Mucosa of descending colon (tissue), 3 donors: Measurements from ENCODE around the gene LTO1. TPM values are rescaled to one million over a fixed set of nuclear protein-coding genes. Genes with fewer than 3 reads are reported as not detected.

Experiments used
- ATAC-seq: fragments of 200-7000 bp; cut with Tn5 transposase; one replicate; pipeline ENCODE4 v1.9.1; 2020; ENCODE audit warnings: mild to moderate bottlenecking, moderate library complexity
- DNase-seq, 3 donors: peaks; one replicate each; pipeline ENCODE4 v3.0.0-alpha.2; 2020
- H3K36me3 ChIP-seq: fragments of 200-600 bp; one replicate; pipeline ENCODE4 v1.8.0; 2021; ENCODE audit warnings: low read depth, mild to moderate bottlenecking
- H3K4me1 ChIP-seq: fragments of 200-600 bp; one replicate; pipeline ENCODE4 v1.8.0; 2021; ENCODE audit warnings: low read depth, mild to moderate bottlenecking
- H3K4me3 ChIP-seq: fragments of 200-600 bp; one replicate; pipeline ENCODE4 v1.8.0; 2021; ENCODE audit warnings: mild to moderate bottlenecking
- H3K9me3 ChIP-seq: fragments of 200-600 bp; one replicate; pipeline ENCODE4 v1.8.0; 2021; ENCODE audit warnings: mild to moderate bottlenecking
- CTCF ChIP-seq: fragments of 200-600 bp; IDR thresholded peaks from one replicate; pipeline ENCODE4 v1.8.0; 2022; ENCODE audit warnings: antibody characterized with exemption, mild to moderate bottlenecking
- intact Hi-C, 2 donors: fragments of 100-400 bp; cut with DNase I in 1 of 2; cut with micrococcal nuclease in 1 of 2; formaldehyde crosslinking; loops; one replicate each; pipeline versions ENCODE4 v1.11.0 to v1.11.1; 2022; cut with DNase I, micrococcal nuclease
- total RNA-seq, 3 donors: library from RNA; stranded (reverse); fragmentation: NEBNext Ultra II Directional in 2 of 3; extraction: Animal tissue kit (Norgen Biotek cat#: 25700) in 2 of 3; gene quantifications; one replicate each; pipeline versions ENCODE4 v1.2.1 to v1.2.4, GENCODE V29; 2021 to 2023
- donor health status: DM: no; HTN: no; CAD: no; lungs with moderate emphysema.
- donor health status: DM: no; HTN: no; CAD: no.
- donor health status: DM: no; HTN: yes; CAD: no.

LTO1 gene
- total RNA-seq, 3 donors from 2014 or later: 21.8 to 30.5 (median 22.4) TPM

GRCh38 chr11:69650832-69651344 is 24.3 kb downstream of the LTO1 start:
- Histone ChIP-seq H3K4me1 (no peaks in the 10 kb centered on the region), H3K4me3 (no peak overlapping the region), H3K36me3 (no peaks in the 10 kb centered on the region), H3K9me3 (no peaks in the 10 kb centered on the region)
- no peak for TF ChIP-seq CTCF
- intact Hi-C loops: no loop called here
- no peak for ATAC-seq
- peak in 2 of 3 donors; percentile 9 to 42 for DNase-seq

GRCh38 chr11:69650081-69650831 is 24.9 kb downstream of the LTO1 start:
- ATAC-seq (no peak), DNase-seq (peak in 2 of 3 donors; percentile 17 to 40)
- H3K36me3 ChIP-seq: no peaks in the 10 kb centered on the region
- no peak overlapping the region for H3K4me3 ChIP-seq
- intact Hi-C loops: no loop called here
- no peak for TF ChIP-seq CTCF
- no peaks in the 10 kb centered on the region for H3K4me1 ChIP-seq
- H3K9me3 ChIP-seq: no peaks in the 10 kb centered on the region

GRCh38 chr11:69649576-69649900 is 25.6 kb downstream of the LTO1 start:
- no peak for ATAC-seq
- no peak for TF ChIP-seq CTCF
- Histone ChIP-seq H3K4me1 (peaks cover 1% of the 10 kb centered on the region), H3K36me3 (no peaks in the 10 kb centered on the region), H3K4me3 (no peak overlapping the region), H3K9me3 (no peaks in the 10 kb centered on the region)
- intact Hi-C loops: loop anchor here in 1 of 2 donors (5.0 to 10.0 kb wide), 2 partner anchors 362 to 545 kb away; no protein-coding TSS in a partner anchor
- DNase-seq: peak in 2 of 3 donors; percentile 13 to 33

- no peak for TF ChIP-seq CTCF
- DNase-seq (peak in 2 of 3 donors; percentile 22 to 44), ATAC-seq (no peak)
- peaks cover 7% of the 10 kb centered on the region for H3K4me1 ChIP-seq
- no peaks in the 10 kb centered on the region for H3K9me3 ChIP-seq
- H3K36me3 ChIP-seq: no peaks in the 10 kb centered on the region
- intact Hi-C loops: loop anchor here in 1 of 2 donors (5.0 to 10.0 kb wide), 2 partner anchors 362 to 544 kb away; no protein-coding TSS in a partner anchor
- no peak overlapping the region for H3K4me3 ChIP-seq
Observed at GRCh38 chr11:69648679-69649575, 26.2 kb downstream of the LTO1 start.

- no peaks in the 10 kb centered on the region for H3K36me3 ChIP-seq
Observed at GRCh38 chr11:69647761-69648497, 27.2 kb downstream of the LTO1 start.

More at GRCh38 chr11:69647761-69648497, 27.2 kb downstream of the LTO1 start:
- TF ChIP-seq CTCF: no peak
- no peak for ATAC-seq
- H3K4me3 ChIP-seq: no peak overlapping the region
- intact Hi-C loops: loop anchor here in 1 of 2 donors (5.0 to 10.0 kb wide), 2 partner anchors 361 to 543 kb away; no protein-coding TSS in a partner anchor
- peak in 2 of 3 donors; percentile 11 to 31 for DNase-seq
- no peaks in the 10 kb centered on the region for H3K9me3 ChIP-seq
- peaks cover 16% of the 10 kb centered on the region for H3K4me1 ChIP-seq
